B cell (primary cell): ENCODE data around the gene NTM.

ENCODE experiments used
- CTCF ChIP-seq: fragments of 200-600 bp; IDR thresholded peaks from one replicate; pipeline ENCODE4 v1.8.0; 2022; ENCODE audit warnings: antibody characterized with exemption, mild to moderate bottlenecking
- EZH2 ChIP-seq: IDR thresholded peaks from 2 replicates; pipeline ENCODE4 v1.6.1; 2012; ENCODE audit warnings: borderline replicate concordance, low read depth, mild to moderate bottlenecking, moderate library complexity, low read length; ENCODE audit not compliant: insufficient read depth, poor library complexity, severe bottlenecking

GRCh38 chr11:131658414-131658813 lies 288.0 kb downstream of the NTM start:
- TF ChIP-seq EZH2 (no peak), CTCF (no peak)
